HG02981 (cell line): Measurements from ENCODE around the gene KCNAB2.

Source experiments
- ATAC-seq: cut with Tn5 transposase; IDR thresholded peaks from one replicate; pipeline ENCODE4 v1.9.1; 2021; ENCODE audit warnings: mild to moderate bottlenecking, moderate library complexity; ENCODE audit not compliant: unreplicated experiment

Gene KCNAB2

GRCh38 chr1:6077506-6077905, 31.8 kb downstream of the KCNAB2 start:
- no peak for ATAC-seq

- ATAC-seq = no peak
Observed at GRCh38 chr1:6077919-6078318, 32.2 kb downstream of the KCNAB2 start.

- ATAC-seq = no peak
Observed at GRCh38 chr1:6080469-6080868, 34.8 kb downstream of the KCNAB2 start.

GRCh38 chr1:6081901-6082300, 36.2 kb downstream of the KCNAB2 start:
- no peak for ATAC-seq

- ATAC-seq = no peak
Observed at GRCh38 chr1:6082430-6082971, 36.8 kb downstream of the KCNAB2 start.

- no peak for ATAC-seq
Observed at GRCh38 chr1:6083385-6083784, 37.7 kb downstream of the KCNAB2 start.

GRCh38 chr1:6083801-6084446, 38.2 kb downstream of the KCNAB2 start:
- ATAC-seq = no peak

GRCh38 chr1:6084781-6085495, 39.2 kb downstream of the KCNAB2 start:
- ATAC-seq = no peak

GRCh38 chr1:6085666-6086065, 40.0 kb downstream of the KCNAB2 start:
- ATAC-seq = no peak

- no peak for ATAC-seq
Observed at GRCh38 chr1:6086358-6086757, 40.7 kb downstream of the KCNAB2 start.

GRCh38 chr1:6086762-6087376, 41.2 kb downstream of the KCNAB2 start:
- ATAC-seq = no peak

- ATAC-seq = no peak
Observed at GRCh38 chr1:6087377-6087772, 41.7 kb downstream of the KCNAB2 start.

GRCh38 chr1:6087958-6088357, 42.3 kb downstream of the KCNAB2 start:
- ATAC-seq = no peak

- ATAC-seq = no peak
Observed at GRCh38 chr1:6088956-6089355, 43.3 kb downstream of the KCNAB2 start.

GRCh38 chr1:6090288-6090687, 44.6 kb downstream of the KCNAB2 start:
- ATAC-seq = no peak

GRCh38 chr1:6090996-6091822, 45.5 kb downstream of the KCNAB2 start:
- ATAC-seq = no peak

GRCh38 chr1:6091823-6092109, 46.1 kb downstream of the KCNAB2 start:
- no peak for ATAC-seq

- ATAC-seq = no peak
Observed at GRCh38 chr1:6092211-6092610, 46.5 kb downstream of the KCNAB2 start.

GRCh38 chr1:6093071-6093470, 47.4 kb downstream of the KCNAB2 start:
- ATAC-seq = no peak

GRCh38 chr1:6093611-6094010, 47.9 kb downstream of the KCNAB2 start:
- ATAC-seq = no peak

- ATAC-seq = no peak
Observed at GRCh38 chr1:6094246-6094645, 48.6 kb downstream of the KCNAB2 start.
